Measurements from ENCODE around the gene MSRB3.
"Not testable (repeated sequence)": the region's sequence is repeated elsewhere in the genome, so short reads cannot be mapped to it uniquely, and the experiment has no call there.

The MSRB3 gene

DNA sequence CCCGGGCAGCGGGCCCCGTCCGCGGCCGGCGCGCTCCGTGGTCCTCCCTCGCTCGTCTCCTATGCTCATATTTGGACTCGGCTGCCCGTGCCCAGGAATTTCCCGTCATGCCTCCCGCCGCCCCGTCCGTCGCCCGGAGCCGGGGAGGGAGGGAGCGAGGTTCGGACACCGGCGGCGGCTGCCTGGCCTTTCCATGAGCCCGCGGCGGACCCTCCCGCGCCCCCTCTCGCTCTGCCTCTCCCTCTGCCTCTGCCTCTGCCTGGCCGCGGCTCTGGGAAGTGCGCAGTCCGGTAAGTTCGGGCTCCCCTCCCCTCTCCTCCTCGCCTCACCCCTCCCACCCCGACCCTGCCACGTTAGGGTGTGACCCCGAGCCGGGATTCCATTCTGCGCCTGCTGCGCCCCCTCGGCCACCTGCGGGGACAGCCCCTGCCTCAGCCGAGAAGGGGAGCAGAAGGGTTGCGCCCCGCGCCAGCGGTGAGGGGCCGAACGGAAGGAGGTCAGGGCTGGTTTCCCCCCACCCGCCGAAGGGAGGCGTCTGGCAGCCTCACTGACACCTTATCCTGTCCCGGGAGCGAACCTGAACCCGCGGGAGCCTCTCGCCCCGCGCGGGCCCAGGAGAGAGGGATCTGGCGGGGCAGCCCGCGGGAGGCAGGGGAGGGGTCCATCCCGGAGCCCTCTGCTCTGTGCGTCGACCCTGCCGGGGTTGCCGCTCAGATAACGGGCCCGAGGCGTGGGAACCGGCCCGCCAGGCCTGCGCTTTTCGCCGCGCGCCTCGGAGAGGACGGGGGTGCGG lies at the start of gene MSRB3:
Gene MSRB3 (plus strand): TSS at position 108 of the 793 bp plus-strand sequence. CDS start 29,897 bp downstream, outside the sequence.
- DNase-seq (ENCODE audit: low read depth in 2 of 2): no peak

- no peak for DNase-seq (ENCODE audit: low read depth in 2 of 2)
Measured at GRCh38 chr12:65229441-65229840, 49.0 kb upstream of the MSRB3 start.

DNA sequence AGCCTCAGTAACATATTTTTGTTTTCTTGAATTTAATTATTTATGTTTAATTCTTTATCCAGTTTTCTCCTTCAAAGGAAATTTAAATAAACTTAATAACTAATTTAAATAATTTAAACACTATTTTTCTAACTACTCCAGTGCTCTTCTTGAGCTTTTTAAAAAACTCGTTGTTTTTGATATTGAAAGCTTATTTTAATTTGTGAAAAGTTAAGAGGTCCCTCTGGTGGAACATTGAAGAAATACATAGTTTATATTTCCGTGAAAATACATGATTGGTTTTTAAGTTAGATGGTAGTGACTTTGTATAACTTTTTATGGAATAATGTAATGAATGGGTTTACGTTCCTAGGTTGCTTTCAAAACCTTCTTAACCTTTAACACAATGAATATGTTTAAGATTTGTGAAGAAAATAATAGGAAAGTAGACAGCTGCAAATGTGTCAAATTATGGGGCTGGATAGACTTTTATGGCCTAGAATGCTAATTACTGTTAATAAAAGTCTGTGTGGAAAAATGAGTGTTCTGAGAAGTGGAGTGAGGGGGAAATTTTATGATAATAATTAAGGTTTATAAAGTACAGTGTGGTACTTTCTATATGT lies 45.9 kb upstream of the MSRB3 start:
- DNase-seq (ENCODE audit: low read depth in 2 of 2): no peak

DNA sequence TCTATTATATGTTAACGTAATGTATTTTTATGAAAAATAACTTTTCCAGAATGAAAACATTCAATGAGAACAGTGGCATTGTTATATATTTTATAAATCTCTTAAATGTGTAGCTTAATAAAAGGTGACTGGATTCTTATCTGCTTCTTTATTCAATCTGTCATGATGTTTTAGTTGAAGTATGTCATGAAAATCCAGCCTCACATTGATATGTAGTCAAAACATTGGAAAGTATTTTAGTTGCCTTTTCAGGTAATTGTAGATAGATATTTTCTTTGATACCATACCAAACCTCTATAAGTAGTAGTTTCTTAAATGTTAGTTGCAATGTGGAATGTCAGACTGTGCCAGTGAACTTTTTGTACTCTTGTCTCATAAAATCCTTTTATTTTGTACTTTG lies 41.3 kb upstream of the MSRB3 start:
- no peak for DNase-seq (ENCODE audit: low read depth in 2 of 2)

DNA sequence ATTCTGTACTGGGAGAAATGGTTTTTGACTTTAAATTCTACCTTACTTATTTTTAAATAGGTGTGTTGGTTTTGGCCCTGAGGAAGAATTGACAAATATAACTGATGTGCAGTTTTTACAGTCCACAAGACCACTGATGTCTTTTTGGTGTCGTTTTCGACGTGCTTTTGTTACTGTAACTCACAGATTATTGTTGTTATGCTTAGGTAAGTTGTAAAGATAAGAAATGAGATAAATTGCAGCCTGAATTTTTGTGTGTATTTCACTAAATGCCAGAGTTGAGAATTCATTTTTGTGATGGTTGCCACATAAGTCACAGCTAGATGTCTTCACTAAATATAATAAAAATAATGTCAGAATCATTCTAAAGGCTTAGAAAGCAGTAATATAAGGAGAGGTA lies 39.9 kb upstream of the MSRB3 start:
- no peak for DNase-seq (ENCODE audit: low read depth in 2 of 2)

DNA sequence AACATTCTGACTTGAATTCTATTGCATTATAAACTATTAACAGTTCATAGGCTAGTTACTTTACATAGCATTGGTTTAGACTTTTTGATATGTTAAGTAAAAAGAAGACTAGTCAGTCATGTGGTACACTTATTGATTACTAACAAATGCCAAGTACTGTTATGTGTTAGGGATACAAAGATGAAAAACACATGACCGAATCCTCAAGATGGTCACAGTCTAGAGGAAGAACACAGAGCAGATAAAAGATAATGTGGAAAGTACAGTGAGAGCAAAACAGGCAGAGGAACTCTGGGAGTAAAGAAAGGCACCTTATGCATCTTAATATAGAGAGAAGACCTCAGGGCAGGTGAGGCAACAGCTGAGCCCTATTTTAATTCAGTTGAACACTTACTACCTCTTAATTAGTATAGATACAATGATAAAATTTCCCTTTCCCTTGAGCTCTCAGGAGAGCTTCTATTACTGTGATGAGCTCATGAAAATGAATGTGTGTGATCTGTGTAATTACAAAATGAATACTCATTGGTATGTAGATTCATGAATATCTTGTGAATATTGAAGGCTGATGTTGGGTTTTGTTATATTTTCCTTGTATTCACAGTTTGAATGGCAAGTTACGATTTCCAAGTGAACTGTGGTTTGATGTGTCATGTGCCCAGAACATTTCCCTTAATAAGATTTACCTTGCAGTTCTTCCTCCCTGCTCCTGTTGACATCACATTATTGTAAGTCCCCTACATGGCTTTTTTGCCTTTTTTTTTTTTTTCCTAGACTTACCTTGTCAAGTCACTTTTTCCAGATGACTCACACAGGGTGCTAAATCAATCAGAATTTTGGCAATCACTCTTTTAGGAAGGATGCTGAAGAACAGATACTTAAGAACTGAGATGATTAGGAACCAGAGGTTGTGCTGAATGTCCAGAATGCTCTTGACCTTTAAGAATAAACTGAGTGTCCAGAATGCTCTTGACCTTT lies 29.5 kb upstream of the MSRB3 start:
- no peak for DNase-seq (ENCODE audit: low read depth in 2 of 2)

- DNase-seq (ENCODE audit: low read depth in 2 of 2): no peak
Measured at GRCh38 chr12:65252515-65252914, 26.0 kb upstream of the MSRB3 start.

GRCh38 chr12:65257986-65258385 lies 20.5 kb upstream of the MSRB3 start:
- no peak for DNase-seq (ENCODE audit: low read depth in 2 of 2)

GRCh38 chr12:65259501-65259900 lies 19.0 kb upstream of the MSRB3 start:
- DNase-seq (ENCODE audit: low read depth in 2 of 2): no peak

DNA sequence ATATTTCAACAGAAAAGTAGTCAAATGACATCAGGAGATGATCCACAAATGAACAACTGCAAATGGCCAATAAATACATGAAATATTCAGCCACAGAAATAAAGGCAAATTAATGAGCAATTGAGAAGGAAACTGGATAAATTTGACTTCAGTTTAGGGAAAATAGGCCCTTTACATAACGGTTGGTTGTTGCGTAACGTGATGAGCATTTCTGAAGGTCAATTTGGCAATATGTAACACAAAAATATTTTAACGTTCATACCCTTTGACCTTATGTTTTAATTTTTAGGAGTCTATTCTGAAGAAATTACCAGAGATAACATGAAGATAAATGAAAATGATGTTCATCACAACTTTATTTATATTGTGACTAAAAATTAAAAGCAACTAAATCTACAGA lies 14.7 kb upstream of the MSRB3 start:
- DNase-seq (ENCODE audit: low read depth in 2 of 2): no peak

DNA sequence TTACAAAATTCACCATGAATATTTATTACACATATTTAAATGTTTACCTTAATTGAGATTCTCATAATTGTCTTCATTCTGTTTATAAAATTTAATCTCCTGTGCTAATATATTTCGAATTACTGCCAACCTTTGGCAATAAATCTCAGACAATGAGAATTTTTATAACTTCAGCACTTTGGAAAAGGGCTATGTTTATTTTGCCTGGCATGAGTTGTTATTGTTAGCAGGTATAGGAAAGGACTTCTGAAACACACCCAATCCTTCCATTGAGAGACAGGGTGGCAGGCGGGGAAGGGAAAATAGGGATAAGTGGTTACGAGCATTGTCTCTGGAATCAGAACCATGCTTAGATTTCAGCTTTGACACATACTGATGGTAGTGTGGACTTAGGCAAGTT lies 12.1 kb upstream of the MSRB3 start:
- DNase-seq (ENCODE audit: low read depth in 2 of 2): no peak

- no peak for DNase-seq (ENCODE audit: low read depth in 2 of 2)
Measured at GRCh38 chr12:65269603-65270002, 8.9 kb upstream of the MSRB3 start.

DNA sequence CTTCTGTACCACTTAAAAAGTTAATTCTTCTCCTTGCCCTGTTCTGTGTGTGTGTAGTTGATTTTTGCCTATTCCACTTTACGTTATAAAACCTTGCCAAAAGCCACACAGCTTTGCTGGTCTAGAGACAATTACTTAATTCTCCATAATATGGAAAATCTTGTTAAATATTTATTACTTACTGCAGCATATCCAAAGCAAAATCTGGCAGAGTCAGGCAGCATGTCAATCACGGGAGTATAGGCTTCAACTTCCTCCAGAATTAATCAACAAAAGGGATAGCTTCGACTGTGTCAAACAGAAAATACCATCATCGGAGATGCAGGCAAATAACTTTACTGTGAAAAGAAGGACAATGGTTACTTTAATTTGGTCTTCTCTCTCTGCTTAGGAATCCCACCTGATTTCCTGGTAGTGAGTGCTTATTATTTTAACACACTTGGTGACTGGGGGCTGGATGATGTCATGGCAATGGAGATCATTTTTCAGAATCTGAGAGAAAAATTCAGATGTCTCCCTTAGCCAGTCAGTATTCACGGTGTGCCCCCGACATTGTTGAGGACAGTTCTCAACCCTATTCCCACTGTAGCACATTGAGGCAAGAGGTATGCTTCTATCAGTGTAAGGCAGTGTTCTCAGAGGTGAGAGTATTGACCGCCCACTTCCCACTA lies 3.7 kb upstream of the MSRB3 start:
- DNase-seq (ENCODE audit: low read depth in 2 of 2): no peak

DNA sequence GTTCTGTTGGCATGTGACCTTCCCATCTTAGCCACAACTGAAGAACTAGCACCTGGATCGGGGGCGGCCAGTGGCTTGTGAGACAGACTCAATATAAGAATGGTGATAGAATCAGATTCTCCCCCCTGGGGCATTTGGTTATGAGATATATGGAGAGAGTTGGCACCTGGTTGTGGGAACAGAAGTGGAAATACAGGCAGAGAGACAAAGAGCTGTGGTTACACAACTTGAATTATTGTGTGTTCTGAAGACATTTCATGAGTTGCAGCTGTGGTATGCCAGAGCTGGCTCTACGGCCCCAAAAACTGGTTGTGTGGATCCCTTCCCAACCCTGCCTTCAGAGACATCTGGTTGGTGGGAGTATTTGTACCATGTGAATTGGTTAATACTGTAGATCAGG lies 2.9 kb upstream of the MSRB3 start:
- no peak for DNase-seq (ENCODE audit: low read depth in 2 of 2)

GRCh38 chr12:65276916-65277530 lies 1.5 kb upstream of the MSRB3 start:
- DNase-seq (ENCODE audit: low read depth in 2 of 2): no peak

DNA sequence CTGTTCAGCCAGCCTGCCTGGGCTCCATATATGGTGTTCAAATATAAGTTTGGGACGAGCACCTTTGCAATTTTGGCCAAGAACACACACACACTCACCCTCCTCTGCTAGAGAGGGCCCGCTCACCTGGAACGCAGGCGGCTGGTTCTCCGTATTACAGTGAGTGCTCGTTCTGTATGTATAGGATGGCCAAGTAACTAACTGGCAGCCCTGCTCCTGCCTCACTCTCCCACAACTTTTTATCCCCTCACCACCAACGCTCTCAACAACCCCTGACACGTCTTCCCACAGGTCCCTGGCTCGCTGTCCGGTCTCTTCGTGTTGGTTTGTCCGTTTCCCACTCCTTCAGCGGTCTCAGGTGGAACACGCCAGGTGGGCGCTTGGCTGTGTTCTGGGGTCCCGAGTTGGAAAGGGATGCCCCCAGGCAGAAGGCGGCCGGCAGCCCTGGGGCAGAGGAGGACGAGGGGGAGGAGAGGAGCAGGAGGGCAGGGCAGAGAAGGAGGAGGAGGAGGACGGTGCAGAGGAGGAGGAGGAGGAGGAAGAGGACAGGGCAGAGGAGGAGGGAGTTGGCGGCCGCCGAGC lies 398 bp upstream of the MSRB3 start:
- DNase-seq (ENCODE audit: low read depth in 2 of 2): no peak

DNA sequence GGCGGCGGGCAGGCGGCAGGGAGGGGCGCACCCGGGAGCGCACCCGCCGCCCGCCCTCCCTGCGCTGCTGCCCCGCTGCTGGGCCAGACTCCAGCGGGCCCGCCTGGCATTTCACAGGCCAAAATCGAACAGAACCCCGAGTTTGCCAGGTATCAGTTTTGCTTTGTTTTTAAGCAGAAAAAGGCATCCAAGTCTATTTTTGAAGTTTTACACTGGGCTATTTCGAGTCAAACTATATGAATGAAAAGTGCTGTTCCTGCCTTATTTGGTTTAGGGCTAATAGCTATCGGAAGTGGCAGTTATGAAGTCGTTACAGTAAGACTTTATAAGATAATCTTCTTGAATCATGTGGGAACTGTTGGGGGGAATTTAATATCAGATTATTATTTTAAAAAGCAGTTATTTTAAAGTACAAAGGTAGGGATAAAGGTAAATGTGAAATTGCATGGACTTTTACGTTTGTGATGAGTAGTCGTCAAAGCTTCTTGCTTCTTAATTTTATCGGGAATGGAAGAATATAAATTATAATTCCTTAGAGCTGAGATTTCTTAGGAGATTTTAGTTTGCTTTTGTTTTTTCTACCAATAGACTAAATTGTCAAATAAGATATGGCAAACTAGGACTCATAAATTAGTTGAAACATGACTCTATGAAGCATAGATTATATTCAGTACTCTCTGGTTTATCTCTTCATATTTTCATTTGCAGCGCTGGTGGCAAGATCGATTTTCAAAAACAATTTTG lies 1.1 kb downstream of the MSRB3 start:
- no peak for DNase-seq (ENCODE audit: low read depth in 2 of 2)

DNA sequence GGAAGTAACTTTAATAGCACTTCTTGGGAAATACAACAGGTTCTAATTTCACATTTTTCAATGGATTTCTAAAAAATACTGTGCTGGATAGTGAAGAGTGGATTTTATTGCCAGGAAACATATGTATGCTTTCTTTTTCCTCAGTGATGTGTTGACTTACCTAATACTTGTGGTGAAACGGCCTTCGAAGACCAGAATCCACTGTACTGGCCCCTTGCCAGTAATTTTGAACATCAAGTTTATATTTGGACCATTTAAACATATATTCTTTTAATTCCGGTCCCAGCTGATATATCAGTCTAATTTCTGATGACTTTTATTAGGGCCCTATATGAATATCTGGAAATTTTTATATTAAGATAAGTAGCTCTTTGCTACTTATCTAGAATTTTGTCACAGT lies 1.8 kb downstream of the MSRB3 start:
- no peak for DNase-seq (ENCODE audit: low read depth in 2 of 2)

- DNase-seq (ENCODE audit: low read depth in 2 of 2): no peak
Measured at GRCh38 chr12:65282840-65283239, 4.4 kb downstream of the MSRB3 start.

DNA sequence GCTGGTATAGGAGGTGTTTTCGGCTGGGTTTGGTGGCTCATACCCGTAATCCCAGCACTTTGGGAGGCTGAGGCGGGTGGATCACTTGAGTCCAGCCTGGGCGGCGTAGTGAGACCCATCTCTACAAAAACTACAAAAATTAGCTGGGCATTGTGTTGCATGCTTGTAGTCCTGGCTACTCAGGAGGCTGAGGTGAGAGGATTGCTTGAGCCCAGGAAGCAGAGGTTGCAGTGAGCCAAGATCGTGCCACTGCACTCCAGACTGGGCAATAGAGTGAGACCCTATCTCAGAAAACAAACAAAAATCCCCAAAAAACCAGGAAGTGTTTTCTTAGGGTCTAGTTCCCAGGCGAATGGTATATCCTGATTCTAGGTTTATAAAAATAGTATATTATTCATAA lies 7.0 kb downstream of the MSRB3 start:
- not testable (repeated sequence) for DNase-seq (ENCODE audit: low read depth in 2 of 2)

Measured in stimulated activated CD8-positive, alpha-beta memory T cell treated with anti-CD3 and anti-CD28 coated beads, Interleukin-15, amount 100 ng/mL, for 4 hours (primary cell).